B cell (primary cell): Measurements from ENCODE around the gene MYH7. TPM values are rescaled to one million over a fixed set of nuclear protein-coding genes. Genes with fewer than 3 reads are reported as not detected.

Source experiments
- ATAC-seq: fragments of 200-7000 bp; cut with Tn5 transposase; one replicate; pipeline ENCODE4 v1.10.0; 2021; ENCODE audit warnings: low read depth, mild to moderate bottlenecking, moderate number of reproducible peaks, moderate library complexity
- CTCF ChIA-PET: fragments of 350-600 bp; sonication (Branson Sonifier 250); formaldehyde crosslinking; loops from one replicate; lab custom pipeline; 2021; ENCODE audit warnings: antibody characterized with exemption, inconsistent platforms; lab: Charles Lee
- POLR2A ChIA-PET: fragments of 350-600 bp; sonication (Branson Sonifier 250); formaldehyde crosslinking; loops from one replicate; lab custom pipeline; 2021; ENCODE audit warnings: antibody characterized with exemption; lab: Charles Lee
- DNase-seq: peaks from one replicate; pipeline ENCODE4 v3.0.0; 2013
- H2AFZ ChIP-seq: 2 replicates; pipeline ENCODE4 v1.6.1; 2012; ENCODE audit warnings: mild to moderate bottlenecking, low read depth, low read length; ENCODE audit not compliant: insufficient read depth, poor library complexity, severe bottlenecking
- H3K27ac ChIP-seq, 2 donors: 1 replicate in 1 of 2; 2 replicates in 1 of 2; pipeline ENCODE4 v1.5.1; 2012 to 2013; ENCODE audit warnings: low read length in 2 of 2, mild to moderate bottlenecking in 2 of 2, moderate library complexity in 1 of 2
- H3K27me3 ChIP-seq, 4 experiments: fragments of 200-600 bp in 1 of 4; sonication (generic) in 1 of 4; replicated peaks in 1 of 4; 1 replicate in 2 of 4; 2 replicates in 2 of 4; pipeline versions ENCODE4 v1.6.1 to v1.7.0; 2013 to 2016; ENCODE audit warnings: low read length in 3 of 4, mild to moderate bottlenecking in 2 of 4, mixed read lengths in 1 of 4, moderate library complexity in 1 of 4; ENCODE audit not compliant: insufficient read depth in 4 of 4, control insufficient read depth in 3 of 4; ENCODE audit errors: control extremely low read depth in 1 of 4
- H3K36me3 ChIP-seq, 2 experiments: replicated peaks in 1 of 2; 1 replicate in 1 of 2; 2 replicates in 1 of 2; pipeline versions ENCODE4 v1.6.1 to v1.7.1; 2013; ENCODE audit warnings: low read length in 1 of 2; ENCODE audit not compliant: insufficient read depth in 2 of 2, control insufficient read depth in 1 of 2; ENCODE audit errors: control extremely low read depth in 1 of 2, extremely low read depth in 1 of 2
- H3K4me1 ChIP-seq, 2 donors: fragments of 200-600 bp in 1 of 2; sonication (generic) in 1 of 2; 1 replicate in 1 of 2; 2 replicates in 1 of 2; pipeline versions ENCODE4 v1.5.1 to v1.6.1; 2013 to 2017; ENCODE audit warnings: low read length in 2 of 2; ENCODE audit not compliant: control insufficient read depth in 2 of 2, insufficient read depth in 2 of 2
- H3K4me2 ChIP-seq: replicated peaks from 2 replicates; pipeline ENCODE3; 2012; ENCODE audit warnings: mild to moderate bottlenecking, low read depth, low read length; ENCODE audit not compliant: poor library complexity, severe bottlenecking
- H3K4me3 ChIP-seq, 5 experiments: fragments of 200-600 bp in 1 of 5; sonication (generic) in 1 of 5; 1 replicate in 3 of 5; 2 replicates in 2 of 5; pipeline versions ENCODE4 v1.5.1 to v1.7.0; 2011 to 2016; ENCODE audit warnings: low read length in 4 of 5, mild to moderate bottlenecking in 4 of 5, low read depth in 2 of 5, control low read depth in 1 of 5, moderate library complexity in 1 of 5; ENCODE audit not compliant: insufficient read depth in 1 of 5; ENCODE audit errors: control extremely low read depth in 1 of 5, extremely low read depth in 1 of 5
- H3K79me2 ChIP-seq: fragments of 200-600 bp; sonication (generic); one replicate; pipeline ENCODE4 v1.6.0; 2016; ENCODE audit warnings: low read length; ENCODE audit not compliant: control insufficient read depth, insufficient read depth
- H3K9ac ChIP-seq: fragments of 200-600 bp; sonication (generic); 2 replicates; pipeline ENCODE4 v1.6.1; 2017; ENCODE audit warnings: mild to moderate bottlenecking, low read length, moderate library complexity
- H3K9me3 ChIP-seq, 3 donors: one replicate each; pipeline versions ENCODE4 v1.6.1 to v1.7.1; 2013; ENCODE audit warnings: low read length in 2 of 3; ENCODE audit not compliant: control insufficient read depth in 2 of 3, insufficient read depth in 1 of 3; ENCODE audit errors: control extremely low read depth in 1 of 3
- H4K20me1 ChIP-seq: 2 replicates; pipeline ENCODE4 v1.6.0; 2012; ENCODE audit warnings: mild to moderate bottlenecking, low read length; ENCODE audit not compliant: insufficient read depth, control insufficient read depth, poor library complexity, severe bottlenecking
- H3K27ac Mint-ChIP-seq: one replicate; pipeline ENCODE4 v1.8.0; 2021; ENCODE audit warnings: mixed read lengths
- H3K27me3 Mint-ChIP-seq: one replicate; pipeline ENCODE4 v1.8.0; 2021; ENCODE audit warnings: mixed read lengths
- H3K4me1 Mint-ChIP-seq: one replicate; pipeline ENCODE4 v1.8.0; 2021; ENCODE audit warnings: mixed read lengths
- H3K4me3 Mint-ChIP-seq: one replicate; pipeline ENCODE4 v1.8.0; 2021; ENCODE audit warnings: mixed read lengths
- H3K9me3 Mint-ChIP-seq: one replicate; pipeline ENCODE4 v1.8.0; 2022; ENCODE audit warnings: mixed read lengths; ENCODE audit not compliant: insufficient read depth
- EZH2 ChIP-seq: IDR thresholded peaks from 2 replicates; pipeline ENCODE4 v1.6.1; 2012; ENCODE audit warnings: borderline replicate concordance, low read depth, mild to moderate bottlenecking, moderate library complexity, low read length; ENCODE audit not compliant: insufficient read depth, poor library complexity, severe bottlenecking
- WGBS: methylation state at CpG from one replicate; pipeline ENCODE4 v1.1.5; 2013; ENCODE audit warnings: missing lambda C conversion rate; ENCODE audit not compliant: insufficient coverage; 5-methylcytosine and 5-hydroxymethylcytosine counted together
- intact Hi-C: fragments of 100-400 bp; cut with micrococcal nuclease; formaldehyde crosslinking; loops from one replicate; pipeline ENCODE4 v1.10.0; 2022
- polyA plus RNA-seq: library from polyadenylated mRNA; depleted of rRNA; stranded (reverse); fragments of >200 nt; gene quantifications from 2 replicates; pipeline ENCODE4 v1.2.3, GENCODE V29; 2012
- total RNA-seq, 2 donors: library from RNA; stranded (reverse); fragments of 120-200 nt in 1 of 2; gene quantifications; 1 replicate in 1 of 2; 2 replicates in 1 of 2; pipeline versions ENCODE4 v1.2.3 to v1.2.4, GENCODE V29; 2013 to 2022
- TF ChIP-seq, protein P1 (sequence below): fragments of 200-600 bp; IDR thresholded peaks from one replicate; pipeline ENCODE4 v1.8.0; 2022; ENCODE audit warnings: antibody characterized with exemption, mild to moderate bottlenecking

The MYH7 gene
- total and polyA plus RNA-seq, 2 donors (not counting 1 experiment from before 2014, with no cell fraction given), result not detected

GRCh38 chr14:23399591-23399990 is 35.9 kb downstream of the MYH7 start:
- intact Hi-C loops, result no loop called here
- TF ChIP-seq, protein P1, sequence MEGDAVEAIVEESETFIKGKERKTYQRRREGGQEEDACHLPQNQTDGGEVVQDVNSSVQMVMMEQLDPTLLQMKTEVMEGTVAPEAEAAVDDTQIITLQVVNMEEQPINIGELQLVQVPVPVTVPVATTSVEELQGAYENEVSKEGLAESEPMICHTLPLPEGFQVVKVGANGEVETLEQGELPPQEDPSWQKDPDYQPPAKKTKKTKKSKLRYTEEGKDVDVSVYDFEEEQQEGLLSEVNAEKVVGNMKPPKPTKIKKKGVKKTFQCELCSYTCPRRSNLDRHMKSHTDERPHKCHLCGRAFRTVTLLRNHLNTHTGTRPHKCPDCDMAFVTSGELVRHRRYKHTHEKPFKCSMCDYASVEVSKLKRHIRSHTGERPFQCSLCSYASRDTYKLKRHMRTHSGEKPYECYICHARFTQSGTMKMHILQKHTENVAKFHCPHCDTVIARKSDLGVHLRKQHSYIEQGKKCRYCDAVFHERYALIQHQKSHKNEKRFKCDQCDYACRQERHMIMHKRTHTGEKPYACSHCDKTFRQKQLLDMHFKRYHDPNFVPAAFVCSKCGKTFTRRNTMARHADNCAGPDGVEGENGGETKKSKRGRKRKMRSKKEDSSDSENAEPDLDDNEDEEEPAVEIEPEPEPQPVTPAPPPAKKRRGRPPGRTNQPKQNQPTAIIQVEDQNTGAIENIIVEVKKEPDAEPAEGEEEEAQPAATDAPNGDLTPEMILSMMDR, result no peak
- TF ChIP-seq EZH2, result no peak

GRCh38 chr14:23399136-23399535 is 36.3 kb downstream of the MYH7 start:
- ChIA-PET CTCF (no interaction called here), POLR2A (no interaction called here)
- no peaks in the 10 kb centered on the region for H3K4me1 Mint-ChIP-seq
- H3K4me1 ChIP-seq, result no peaks in the 10 kb centered on the region
- no peak overlapping the region for H3K27ac Mint-ChIP-seq
- no peak overlapping the region for H3K27ac ChIP-seq
- no peak for ATAC-seq
- no peak overlapping the region for H3K4me3 Mint-ChIP-seq
- WGBS, result 93% methylated on average over 2 of the region's 3 CpGs
- H3K36me3 ChIP-seq, result no peaks in the 10 kb centered on the region
- H3K9ac ChIP-seq, result no peak overlapping the region
- no peak overlapping the region for H2AFZ ChIP-seq
- no peaks in the 10 kb centered on the region for H4K20me1 ChIP-seq
- intact Hi-C loops, result no loop called here
- no peak for DNase-seq
- H3K79me2 ChIP-seq, result no peaks in the 10 kb centered on the region
- H3K4me2 ChIP-seq, result no peak overlapping the region
- no peaks in the 10 kb centered on the region for H3K9me3 ChIP-seq
- no peaks in the 10 kb centered on the region for H3K9me3 Mint-ChIP-seq
- H3K27me3 Mint-ChIP-seq, result peaks cover 35% of the 10 kb centered on the region
- peaks cover 0 to 10% (median 0%) of the 10 kb centered on the region in 4 experiments for H3K27me3 ChIP-seq
- TF ChIP-seq, protein P1, result no peak
- TF ChIP-seq EZH2, result no peak
- no peak overlapping the region for H3K4me3 ChIP-seq

More at GRCh38 chr14:23399591-23399990, 35.9 kb downstream of the MYH7 start:
- Histone ChIP-seq H3K27ac (no peak overlapping the region), H3K9me3 (no peaks in the 10 kb centered on the region), H2AFZ (no peak overlapping the region), H3K27me3 (peaks cover 0 to 11% (median 2%) of the 10 kb centered on the region in 4 experiments), H3K4me2 (no peak overlapping the region), H3K4me1 (no peaks in the 10 kb centered on the region), H3K36me3 (no peaks in the 10 kb centered on the region), H3K9ac (no peak overlapping the region), H3K4me3 (no peak overlapping the region), H3K79me2 (no peaks in the 10 kb centered on the region), H4K20me1 (no peaks in the 10 kb centered on the region)
- Mint-ChIP-seq H3K4me3 (no peak overlapping the region), H3K9me3 (no peaks in the 10 kb centered on the region), H3K27me3 (peaks cover 33% of the 10 kb centered on the region), H3K27ac (no peak overlapping the region), H3K4me1 (no peaks in the 10 kb centered on the region)
- CTCF ChIA-PET, result no interaction called here
- no peak for ATAC-seq
- no peak for DNase-seq
- POLR2A ChIA-PET, result no interaction called here
- WGBS, result 85% methylated on average over 4 of the region's 6 CpGs
